GM18868 (cell line): ENCODE results near the gene KRT25.

Source experiments
- ATAC-seq: cut with Tn5 transposase; IDR thresholded peaks from one replicate; pipeline ENCODE4 v1.9.1; 2021; ENCODE audit warnings: mild to moderate bottlenecking, moderate library complexity; ENCODE audit not compliant: unreplicated experiment

KRT25 gene

GRCh38 chr17:40699371-40699770, 55.8 kb downstream of the KRT25 start:
- ATAC-seq, result no peak
